GM19238 (cell line): Measurements from ENCODE around the gene LPAR1.

Experiments used
- DNase-seq: peaks from one replicate; pipeline ENCODE4 v3.0.0; 2011; ENCODE audit warnings: low spot score; ENCODE audit not compliant: insufficient read length

LPAR1 gene

GRCh38 chr9:110958847-110959246 is 79.4 kb downstream of the LPAR1 start:
- DNase-seq, result no peak

DNA sequence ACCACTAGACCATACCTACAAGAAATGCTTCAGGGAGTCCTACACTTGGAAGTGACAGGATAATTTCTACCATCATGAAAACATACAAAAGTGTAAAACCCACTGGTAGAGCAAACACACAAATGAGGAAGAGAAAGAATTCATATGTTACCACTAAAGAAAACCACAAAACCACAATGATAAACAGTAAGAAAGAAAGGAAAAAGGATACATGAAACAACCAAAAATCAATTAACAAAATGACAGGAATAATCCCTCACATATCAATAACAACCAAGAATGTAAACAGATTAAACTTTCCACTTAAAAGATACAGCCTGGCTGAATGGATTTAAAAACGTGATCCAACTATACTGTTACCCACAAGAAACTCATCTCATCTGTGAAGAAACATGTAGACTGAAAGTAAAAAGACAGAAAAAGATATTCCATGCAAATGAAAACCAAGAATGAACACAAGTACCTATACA is 83.4 kb downstream of the LPAR1 start:
- no peak for DNase-seq

DNA sequence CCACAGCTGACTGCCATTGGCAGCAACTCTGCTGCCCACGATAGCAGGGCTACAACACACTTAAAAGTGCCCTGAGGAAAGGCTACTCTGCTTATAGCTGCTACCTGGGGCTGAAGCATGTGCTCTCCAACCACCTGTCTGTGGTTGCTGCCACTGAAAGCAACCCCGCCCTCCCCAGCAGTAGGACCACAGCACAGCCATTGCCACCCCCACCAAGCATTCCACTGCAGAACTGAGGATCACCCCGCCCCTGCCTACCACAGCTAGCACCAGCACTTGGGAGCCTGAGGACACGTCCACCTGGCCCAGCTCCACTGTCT is 85.8 kb downstream of the LPAR1 start:
- DNase-seq, result no peak

DNA sequence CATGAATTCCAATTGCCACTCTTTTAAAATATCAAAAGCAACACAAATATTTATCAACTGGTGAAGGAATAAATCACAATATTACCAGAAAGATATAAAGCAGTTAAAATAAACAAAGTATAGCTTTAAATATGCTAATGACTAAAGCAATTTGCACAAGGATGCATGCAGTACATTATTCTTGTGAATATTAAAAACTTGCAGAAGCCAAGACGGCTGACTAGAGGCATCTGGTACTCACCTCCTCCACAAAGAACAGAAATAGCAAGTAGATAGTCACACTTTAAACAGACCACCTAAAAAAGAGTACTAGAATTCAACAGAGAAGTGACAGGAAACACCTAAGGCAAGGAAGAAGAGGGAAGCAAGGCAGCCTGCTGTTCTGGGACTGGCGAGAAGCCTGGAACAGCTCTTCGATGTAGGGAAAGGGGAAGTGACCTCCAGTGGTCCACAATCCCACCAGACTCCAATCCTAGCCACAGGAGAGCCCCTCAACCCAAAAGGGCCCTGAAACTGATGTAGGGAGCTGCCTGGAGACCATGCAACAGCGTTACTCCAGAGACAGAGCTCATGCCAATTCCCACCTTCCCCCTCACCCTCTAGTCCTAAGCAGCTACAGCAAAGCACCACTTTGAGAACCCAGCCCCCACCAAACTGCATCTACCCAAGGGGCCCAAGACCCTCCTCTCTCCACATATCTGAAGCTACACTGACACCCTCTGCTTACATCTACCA is 86.3 kb downstream of the LPAR1 start:
- no peak for DNase-seq

DNA sequence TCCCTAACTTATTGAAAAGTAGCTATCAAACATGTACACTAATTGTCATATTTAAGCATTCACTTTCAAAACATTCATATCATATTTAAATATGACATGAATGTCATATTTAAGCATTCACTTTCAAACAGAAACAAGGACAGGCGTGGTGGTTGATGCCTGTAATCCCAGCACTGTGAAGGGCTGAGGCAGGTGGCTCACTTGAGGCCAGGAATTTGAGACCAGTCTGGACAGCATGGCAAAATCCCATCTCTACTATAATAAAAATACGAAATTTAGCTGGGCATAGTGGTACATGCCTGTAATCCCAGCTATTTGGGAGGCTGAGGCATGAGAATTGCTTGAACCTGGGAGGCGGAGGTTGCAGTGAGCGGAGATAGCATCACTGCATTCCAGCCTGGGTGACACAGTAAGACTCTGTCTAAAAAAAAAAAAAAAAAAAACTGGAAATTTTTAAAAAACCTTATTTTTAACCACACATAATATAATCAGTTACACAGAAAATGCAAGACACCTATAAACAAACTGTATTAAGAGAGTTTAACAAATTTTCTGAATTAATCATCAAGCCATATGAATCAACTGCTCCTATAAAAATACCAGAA is 88.1 kb downstream of the LPAR1 start:
- no peak for DNase-seq

DNA sequence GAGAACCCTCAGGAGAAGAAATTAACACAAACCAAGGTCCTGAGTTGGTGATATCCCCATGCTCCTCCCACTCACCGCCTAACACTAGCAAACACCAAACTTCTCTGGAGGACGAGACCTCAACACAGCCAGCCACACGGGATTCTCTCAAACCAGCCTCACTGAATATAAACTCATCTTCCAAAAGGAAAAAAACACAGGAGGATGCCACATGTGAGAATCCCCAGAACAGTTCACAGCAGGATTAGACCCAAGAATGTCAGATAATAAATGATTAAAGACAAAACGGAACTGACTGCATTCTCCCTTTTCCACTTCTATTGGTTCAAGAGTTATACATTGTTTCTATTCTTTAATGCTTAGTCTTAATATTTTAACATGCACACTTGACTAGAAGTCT is 89.2 kb downstream of the LPAR1 start:
- DNase-seq, result no peak

DNA sequence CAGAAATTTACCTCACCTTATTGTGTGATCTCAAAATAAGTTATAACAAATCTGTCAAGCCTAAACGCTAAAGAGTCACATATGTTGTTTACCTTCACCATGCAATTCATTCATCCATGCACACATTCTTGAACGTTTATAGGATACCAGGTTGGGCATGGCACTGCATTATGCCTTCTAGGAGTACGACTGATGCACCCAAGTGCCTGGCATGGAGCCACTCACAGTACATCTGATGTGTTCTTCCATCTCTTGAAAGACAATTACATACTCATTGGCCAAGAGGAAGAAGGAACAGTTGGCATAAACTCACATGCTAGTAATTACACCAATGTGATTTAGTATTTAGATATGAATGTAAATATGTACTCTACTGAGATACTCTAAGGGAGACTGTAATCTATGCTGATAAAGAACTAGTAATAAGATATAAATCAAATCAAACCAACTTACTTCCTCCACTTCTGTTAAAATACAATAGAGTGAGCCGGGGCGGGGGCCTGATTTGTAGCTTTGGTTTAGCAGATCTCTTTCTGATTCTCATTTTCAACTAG is 90.7 kb downstream of the LPAR1 start:
- no peak for DNase-seq

DNA sequence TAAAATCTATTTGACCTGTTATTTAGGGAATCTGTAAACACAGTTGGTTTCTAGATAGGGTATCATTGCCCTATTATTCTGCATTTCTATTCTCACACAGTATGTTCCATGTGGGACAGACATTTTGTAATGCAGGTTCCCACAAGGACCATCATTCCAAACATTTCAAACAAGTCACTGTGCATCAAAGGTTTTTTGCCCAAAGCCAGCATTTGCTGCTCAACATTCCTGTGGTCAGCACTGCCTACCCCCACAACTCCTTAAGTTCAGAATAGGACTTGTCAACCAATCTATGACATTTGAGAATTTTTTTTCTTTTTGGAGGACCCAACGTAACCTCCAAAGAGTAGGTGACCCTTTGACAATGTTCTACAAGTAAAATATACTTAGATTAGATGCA is 95.7 kb downstream of the LPAR1 start:
- DNase-seq, result no peak

DNA sequence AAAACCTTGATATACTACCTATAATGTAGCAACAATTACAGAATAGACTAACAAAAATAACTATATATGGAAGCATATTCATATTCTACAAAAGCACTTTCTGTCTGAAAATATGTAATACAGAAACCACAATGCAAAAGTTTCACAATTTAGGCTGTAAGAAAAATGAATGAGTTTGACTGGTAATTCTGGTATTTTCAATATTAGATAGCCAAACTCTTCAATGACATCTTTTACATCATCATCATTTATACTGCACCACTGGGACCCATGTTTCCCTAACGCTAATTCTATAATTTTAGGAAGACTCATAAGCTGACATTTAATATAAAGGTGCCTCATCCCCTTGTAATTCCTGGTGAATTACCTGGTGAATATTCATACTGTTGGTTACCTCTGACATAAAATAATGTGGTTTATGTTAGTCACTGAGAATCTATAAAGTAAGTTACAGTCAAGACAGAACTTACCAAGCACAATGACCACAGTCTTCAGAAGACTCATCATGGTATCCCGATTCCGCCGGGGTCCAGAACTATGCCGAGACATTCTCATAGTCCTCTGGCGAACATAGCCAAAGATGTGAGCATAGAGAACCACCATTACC is 97.2 kb downstream of the LPAR1 start:
- no peak for DNase-seq

DNA sequence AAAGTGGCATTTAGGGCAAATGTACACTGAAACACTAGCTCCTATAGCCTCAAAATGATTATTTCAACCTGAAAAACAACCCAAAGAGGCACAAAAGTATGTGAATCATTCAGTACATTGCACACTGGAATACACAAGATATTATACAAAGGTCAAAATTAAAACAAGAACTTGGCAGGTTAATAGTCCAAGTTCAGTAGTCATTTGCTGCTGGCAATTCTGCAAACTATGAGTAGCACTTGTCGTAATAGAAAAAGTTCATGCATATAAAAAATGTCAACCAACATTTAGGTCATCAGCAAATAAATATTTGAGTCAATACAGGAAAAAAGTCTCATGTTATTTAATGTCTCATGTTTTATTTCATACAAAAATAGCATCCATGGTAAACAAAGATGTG is 98.7 kb downstream of the LPAR1 start:
- DNase-seq, result no peak

DNA sequence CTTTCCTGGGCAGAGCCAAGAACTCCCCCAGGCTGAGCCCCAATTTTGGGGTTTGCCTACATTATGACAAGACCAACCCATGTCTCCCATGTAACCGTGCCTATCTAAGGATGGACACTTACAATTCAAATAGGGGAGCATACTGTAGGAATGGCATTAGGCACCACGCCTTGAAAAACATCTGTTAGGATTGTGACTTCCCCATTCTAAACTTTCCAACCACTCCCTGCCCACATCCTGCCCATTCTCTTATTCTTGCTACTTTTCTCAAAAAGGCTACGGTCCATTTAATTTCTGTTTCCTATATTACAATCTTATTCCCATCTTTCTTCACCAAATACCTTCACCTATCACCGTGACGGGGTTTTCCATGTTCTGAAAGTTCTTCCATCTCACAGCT is 99.2 kb downstream of the LPAR1 start:
- no peak for DNase-seq

DNA sequence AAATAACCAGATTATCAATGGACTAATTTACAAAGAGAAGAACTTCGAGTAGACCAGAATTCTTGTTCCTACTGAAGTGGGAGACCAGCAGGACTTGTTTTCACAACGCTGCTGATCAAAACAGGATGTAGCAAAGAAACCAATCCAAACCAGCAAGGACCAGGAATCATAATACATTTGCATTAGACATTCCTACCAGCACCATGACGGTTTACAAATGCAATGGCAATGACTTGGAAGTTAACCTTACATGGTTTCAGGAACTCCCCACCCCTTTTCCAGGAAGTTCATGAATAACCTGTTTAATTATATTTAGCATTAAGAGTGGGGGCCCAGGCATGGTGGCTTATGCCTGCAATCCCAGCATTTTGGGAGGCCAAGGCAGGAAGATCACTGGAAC is 100.0 kb downstream of the LPAR1 start:
- DNase-seq, result no peak

DNA sequence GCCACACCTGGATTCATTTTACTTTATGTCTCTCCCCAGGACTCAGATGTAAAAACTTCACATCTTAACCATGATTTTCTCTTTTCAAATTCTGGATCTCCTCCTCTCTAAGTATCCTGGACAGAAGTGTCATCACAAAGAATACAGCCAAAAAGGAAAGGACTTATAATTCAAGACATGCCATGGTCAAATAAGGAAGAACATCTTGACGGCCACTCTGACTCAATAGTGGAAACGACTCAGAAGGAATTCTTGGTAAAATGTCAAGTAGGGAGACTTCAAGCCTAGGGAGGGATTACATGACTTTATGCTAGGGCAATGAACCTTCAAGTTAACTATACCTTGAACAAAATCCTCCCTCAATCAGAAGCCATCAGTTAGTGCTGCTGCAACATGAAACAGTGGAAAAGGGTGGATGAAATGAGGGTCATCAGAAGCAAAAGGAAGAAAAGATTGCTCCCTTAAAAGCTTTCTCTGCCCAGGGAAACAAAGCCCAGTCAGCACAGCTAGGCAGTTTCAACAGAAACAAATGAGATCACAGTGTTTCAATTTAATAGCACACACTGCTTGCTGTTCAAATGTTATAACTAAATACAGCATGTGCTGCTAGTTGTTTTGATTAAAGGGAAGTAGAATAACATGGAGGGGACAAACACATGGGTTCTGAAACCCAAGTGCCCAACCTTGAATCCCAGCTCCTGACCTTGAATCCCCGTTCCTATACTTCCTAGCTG is 101.4 kb downstream of the LPAR1 start:
- DNase-seq, result no peak

DNA sequence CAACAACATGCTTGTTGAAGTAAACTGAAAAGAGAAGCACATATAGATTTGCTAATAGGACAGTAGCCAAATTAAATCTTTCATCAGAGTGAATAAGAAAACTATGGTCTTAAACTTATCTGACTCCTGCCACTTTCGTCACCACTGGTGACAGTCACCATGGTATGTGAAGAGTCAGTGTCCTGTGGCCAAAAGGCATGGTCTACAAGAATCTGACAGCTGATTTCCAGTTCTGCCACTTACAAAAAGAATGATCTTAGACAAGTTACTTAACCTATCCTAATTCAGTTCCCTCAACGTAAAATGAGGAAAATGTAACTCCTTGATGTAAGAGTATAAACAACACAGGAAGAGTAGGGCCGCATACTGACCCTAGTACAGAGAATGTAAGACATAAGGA is 102.0 kb downstream of the LPAR1 start:
- no peak for DNase-seq

DNA sequence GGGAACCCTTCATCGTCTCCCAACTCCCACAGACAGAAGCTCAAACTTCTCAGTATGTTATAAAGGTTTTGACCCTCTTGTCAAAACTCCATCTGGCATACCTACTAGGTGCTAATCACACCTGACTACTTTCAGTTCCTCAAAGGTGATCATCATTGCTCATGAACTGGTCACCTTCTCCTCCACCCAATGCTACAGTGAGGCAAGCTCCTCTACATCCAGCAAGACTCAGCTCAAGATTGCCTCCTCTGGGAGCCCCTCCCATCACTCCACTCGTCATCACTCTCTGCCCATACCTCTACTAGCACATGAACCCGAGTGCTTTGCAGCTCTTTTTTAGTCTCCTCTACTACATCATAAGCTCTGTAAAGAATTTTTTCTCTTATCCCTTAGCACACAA is 102.4 kb downstream of the LPAR1 start:
- DNase-seq, result no peak

GRCh38 chr9:110933350-110934001 is 104.8 kb downstream of the LPAR1 start:
- no peak for DNase-seq

DNA sequence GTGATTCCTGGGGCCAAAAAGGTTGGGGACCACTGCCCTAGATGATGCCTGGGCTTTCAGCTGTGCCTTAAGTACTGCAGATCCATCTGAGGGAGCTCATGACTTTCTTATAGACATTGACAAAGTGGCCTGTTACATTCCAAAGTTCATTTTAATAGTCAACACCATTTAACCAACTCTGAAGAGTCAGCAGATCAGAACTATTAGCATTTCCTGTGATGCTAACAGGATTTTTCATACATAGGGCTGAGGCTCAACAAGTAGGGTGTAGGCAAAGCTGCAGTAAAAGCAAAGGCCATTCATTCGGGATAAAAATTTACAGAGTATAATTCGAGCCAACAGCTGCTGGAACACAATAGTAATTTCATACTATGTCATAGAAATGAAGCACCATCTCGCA is 105.4 kb downstream of the LPAR1 start:
- DNase-seq, result no peak

GRCh38 chr9:110928599-110928998 is 109.7 kb downstream of the LPAR1 start:
- no peak for DNase-seq

GRCh38 chr9:110926828-110927487 is 111.3 kb downstream of the LPAR1 start:
- DNase-seq, result no peak

- DNase-seq, result no peak
Observed at GRCh38 chr9:110923601-110924000, 114.7 kb downstream of the LPAR1 start.

DNA sequence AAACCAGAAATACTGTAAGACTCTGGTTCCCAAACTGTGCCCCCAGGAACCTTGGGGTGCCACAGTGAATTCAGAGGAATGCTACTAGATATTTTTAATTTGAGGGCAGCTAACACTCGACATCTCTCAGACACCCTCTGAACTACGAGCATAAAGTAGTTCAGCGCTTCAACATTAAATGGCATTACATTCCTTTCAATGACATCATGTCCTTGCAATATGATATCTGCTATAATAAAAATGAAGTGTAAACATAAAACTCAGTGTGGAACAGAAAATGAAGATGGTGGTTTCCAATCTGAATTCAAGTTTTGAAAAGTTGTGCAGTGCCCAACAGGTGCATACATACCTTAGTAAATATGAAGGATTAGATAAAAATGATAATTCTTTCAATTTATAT is 116.1 kb downstream of the LPAR1 start:
- no peak for DNase-seq
